NOMO-1 treated with DMSO at 0.1 percent for 48 hours (cell line): ENCODE measurements around the gene STK26.
"Not testable (repeated sequence)": the region's sequence is repeated elsewhere in the genome, so short reads cannot be mapped to it uniquely, and the experiment has no call there.

ENCODE experiments used
- DNase-seq: peaks from one replicate; lab custom pipeline; 2025; ENCODE audit not compliant: unreplicated experiment; lab: John Stamatoyannopoulos, UW

The STK26 gene

DNA sequence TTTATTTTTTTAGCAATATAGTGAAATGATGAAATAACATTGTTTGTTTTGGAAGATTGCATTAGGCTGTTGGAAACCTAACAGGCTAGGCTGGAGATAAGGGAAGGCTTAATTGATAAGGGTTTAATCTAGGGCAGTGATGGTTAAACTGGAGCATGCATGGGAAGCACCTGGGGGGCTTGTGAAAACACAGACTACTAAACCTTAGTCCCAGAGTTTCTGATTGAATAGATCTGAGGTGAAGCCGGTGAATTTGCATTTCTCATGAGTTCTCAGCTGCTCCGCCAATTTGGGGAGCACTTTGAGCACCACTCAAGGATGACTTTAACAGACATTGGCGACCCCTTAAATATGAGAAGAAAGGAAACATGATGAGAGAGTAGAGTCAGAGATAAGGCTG, 11.5 kb downstream of the STK26 start:
- no peak for DNase-seq

DNA sequence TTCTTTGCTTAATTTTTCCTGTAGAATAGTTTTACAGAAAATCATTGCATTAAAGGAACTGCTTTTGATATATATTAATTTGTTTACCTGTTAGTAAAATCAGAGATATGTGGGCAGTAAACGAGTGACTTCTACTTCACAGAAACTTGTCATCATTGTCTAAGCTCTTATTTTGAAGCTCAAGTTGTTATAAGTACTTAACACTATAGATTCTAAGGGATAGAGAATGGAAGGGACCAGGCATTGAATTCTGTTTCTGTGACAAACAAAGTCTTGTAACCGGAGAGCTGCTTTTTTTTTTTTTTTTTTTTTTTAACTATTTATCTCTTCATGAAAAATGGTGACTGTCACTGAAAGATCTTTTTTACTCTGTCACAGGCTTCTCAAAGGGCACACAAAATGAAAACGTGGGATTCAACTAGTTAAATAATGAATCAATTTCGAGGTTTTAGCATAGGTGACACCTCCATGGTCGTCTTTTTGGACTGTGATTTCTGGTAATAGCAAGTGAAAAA, 14.4 kb downstream of the STK26 start:
- DNase-seq: no peak

- no peak for DNase-seq
These were observed 17.0 kb downstream of the STK26 start for GRCh38 chrX:132040066-132040465.

- DNase-seq: no peak
These were observed 17.9 kb downstream of the STK26 start for GRCh38 chrX:132041015-132041414.

DNA sequence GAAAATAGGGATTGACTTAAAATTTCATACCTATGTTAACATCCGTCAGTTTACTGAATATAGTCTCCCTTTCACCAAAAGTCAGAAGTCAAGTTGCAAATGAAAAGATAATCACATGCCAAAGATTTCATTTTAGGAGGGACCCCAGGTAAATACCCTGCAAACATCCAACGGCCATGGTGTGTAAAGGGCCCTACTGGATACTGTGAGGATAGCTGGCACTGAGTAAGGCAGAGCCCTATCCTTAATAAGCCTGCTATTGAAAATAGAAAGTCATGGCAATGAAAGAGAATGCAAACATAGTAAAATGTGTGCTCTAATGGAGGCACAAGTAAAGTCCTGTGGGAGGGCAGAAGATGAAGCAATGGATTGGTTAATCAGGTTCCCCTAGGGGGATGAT, 20.9 kb downstream of the STK26 start:
- DNase-seq: no peak

DNA sequence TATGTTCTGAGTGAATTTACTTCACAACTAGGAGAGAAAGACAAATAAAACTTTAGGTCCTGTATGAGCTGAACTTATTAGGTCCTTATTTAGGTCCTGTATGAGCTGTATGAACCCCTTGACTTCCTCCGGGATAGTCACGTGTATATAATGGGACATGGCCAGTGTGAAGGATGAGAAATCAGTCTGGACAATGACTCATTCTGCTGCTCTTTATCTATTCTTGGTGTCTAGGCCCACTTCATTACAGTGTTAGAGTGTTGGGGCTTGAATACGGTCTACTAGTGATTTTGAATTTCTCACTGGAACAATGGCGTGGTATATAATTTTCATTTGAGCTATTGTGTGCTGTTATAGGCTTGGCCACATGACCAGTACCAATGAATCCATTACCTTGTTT, 21.9 kb downstream of the STK26 start:
- no peak for DNase-seq

DNA sequence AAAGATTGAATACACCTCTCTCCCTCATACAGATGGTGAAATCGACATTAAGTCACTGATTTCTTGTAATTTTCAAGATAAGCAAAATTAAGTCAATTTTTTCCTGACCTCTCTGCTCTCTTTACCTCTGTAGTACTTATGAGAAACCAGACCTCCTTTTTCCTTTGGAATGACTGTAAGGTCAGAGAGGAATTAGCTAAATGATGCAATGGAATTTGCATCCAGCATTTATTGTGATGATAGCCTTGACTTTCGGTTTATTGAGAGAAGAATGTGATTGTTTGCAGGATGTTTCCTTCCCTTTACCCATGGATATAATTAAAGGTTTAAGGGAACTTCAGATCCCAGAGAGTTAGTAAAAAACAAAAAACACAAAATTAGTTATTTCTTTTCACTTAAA, 22.4 kb downstream of the STK26 start:
- DNase-seq: no peak

DNA sequence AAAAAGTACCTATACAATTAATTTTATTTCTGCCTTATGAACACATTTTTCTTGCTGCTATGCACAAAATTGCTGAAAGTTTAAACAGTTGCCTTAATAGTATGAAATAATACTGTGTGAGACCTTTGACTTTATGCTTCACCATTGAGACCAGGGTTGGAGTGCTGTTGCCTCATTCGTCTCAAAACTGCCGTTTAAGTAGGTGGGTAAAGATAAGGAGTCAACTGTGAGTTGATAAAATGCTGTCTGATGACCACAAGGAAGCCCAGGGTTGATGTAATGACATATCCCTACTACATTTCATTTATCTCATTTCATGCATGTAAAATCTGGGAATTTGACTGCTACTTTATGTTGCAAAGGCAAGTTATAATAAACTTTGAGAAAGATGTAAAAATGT, 23.4 kb downstream of the STK26 start:
- no peak for DNase-seq

- not testable (repeated sequence) for DNase-seq
These were observed 28.7 kb downstream of the STK26 start for GRCh38 chrX:132051778-132052177.

DNA sequence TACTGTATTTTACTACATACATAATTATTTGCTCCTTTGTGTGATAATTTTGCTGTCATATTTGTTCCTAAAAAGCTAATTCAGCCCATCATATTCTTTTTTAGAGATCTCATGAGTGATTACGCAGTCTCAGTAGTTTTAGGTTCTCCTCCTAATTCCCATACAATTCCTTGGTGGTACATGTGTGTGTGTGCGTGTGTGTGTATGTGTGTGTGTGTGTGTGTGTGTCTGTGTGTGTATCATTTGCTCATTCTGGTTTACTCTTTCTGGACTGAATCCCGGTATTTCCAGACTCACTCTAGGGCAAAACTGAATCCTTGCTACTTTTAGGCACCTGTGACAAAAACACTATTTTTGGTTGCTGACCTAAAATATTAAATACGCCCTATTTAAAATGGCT, 34.9 kb downstream of the STK26 start:
- no peak for DNase-seq

GRCh38 chrX:132058975-132059374, 35.9 kb downstream of the STK26 start:
- no peak for DNase-seq

- DNase-seq: no peak
These were observed 37.0 kb downstream of the STK26 start for GRCh38 chrX:132059973-132060540.

- DNase-seq: no peak
These were observed 40.2 kb downstream of the STK26 start for GRCh38 chrX:132063334-132063733.

GRCh38 chrX:132063862-132064261, 40.8 kb downstream of the STK26 start:
- no peak for DNase-seq

DNA sequence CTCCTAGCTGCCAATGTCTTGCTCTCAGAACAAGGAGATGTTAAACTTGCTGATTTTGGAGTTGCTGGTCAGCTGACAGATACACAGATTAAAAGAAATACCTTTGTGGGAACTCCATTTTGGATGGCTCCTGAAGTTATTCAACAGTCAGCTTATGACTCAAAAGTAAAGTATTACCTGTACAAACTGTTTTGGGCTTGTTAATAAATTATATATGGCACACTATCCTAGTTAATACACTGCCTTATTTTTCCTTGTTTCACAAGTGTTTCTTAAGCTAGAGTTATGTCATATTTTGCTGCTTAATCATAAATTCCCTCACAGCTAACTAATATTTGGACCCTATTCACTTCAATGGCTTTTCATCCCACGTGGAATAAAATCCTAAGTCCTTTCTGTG, 45.3 kb downstream of the STK26 start:
- no peak for DNase-seq

DNA sequence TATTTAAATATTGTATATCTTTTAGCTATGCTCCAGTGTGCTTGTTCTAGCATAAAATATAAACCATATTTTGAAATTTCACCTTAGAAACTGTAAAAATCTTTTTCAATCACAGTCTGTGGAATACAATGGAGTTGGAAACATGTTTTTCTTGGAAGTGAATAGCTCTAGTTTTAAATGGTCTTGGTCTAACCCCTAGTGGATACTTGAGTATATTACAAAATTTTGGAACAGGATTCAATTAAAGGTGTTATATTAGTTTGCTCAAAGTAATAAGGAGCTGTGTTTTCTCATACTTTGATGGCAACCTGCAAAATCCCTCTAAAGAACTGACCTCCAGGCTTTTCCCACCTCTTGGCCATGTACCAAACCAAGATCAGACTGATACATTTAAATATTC, 48.2 kb downstream of the STK26 start:
- peak; percentile 11 for DNase-seq

DNA sequence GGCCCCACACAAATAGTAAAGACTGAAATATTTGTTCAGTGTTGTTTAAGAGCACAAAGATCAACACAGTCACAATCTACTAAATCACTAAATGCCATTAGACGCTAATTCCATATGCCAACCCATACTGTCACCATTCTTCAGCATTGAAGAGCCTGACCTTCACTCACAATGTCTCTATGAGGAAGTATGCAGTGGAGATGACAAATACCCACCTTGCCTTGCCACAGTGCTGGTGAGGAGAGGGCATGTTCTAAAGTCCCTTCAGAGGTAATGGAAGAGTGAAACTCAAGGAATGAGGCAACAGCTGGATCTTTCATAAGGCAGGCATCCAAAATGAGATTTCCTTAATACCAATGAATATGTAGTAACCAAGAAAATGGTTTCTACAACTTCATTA, 54.3 kb downstream of the STK26 start:
- DNase-seq: no peak

- DNase-seq: no peak
These were observed 54.8 kb downstream of the STK26 start for GRCh38 chrX:132077912-132078311.

- DNase-seq: no peak
These were observed 62.7 kb downstream of the STK26 start for GRCh38 chrX:132085786-132086185.

DNA sequence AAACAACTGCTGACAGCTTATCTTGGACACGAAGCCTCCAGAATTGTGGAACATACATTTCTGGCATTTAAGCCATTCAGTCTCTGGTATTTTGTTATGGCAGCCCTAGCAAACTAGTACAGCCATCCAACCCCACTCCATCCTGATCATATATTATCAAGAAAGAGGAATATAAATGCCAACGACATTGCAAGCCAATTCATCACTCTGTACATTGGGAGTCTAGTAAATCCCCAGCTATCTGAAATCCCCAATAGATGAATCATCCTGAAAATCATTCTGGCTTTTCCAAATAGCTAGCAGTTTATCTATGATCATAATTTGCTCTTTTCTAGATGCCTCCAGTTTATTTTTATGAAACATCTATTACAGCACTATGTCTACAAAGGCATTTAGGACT, 63.6 kb downstream of the STK26 start:
- DNase-seq: no peak

GRCh38 chrX:132088864-132089263, 65.8 kb downstream of the STK26 start:
- DNase-seq: peak; percentile 77

DNA sequence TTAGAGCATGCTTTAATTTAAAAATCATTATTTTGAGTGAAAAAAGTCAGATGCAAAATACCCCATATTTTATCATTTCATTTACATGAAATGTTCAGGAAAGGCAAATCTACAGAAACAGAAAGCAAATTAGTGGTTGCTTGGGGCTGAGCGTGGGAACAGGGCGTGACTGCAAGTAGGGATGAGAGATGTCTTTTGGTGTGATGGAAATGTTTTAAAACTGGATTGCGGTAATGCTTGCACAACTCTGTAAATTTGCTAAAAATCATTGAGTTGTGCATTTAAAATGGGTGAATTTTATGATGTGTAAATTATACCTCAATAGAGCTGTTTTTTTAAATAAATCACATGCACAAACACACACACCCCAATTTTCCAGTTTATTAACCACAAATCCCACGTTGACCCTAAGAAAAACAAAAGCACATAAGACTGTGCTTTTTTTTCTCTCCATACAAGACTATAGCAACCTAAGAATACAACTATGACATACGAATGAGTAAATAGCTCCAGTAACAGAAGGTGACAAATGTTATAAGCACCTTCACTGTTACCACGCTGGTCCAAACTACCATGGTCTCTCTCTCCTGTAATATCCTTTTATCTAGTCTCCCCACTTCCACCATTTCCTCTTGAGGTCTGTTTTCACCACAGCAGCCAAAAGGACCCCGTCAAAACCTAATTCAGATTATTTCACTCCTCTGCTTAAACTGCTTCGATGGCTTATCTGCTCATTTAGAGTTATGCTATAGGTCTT, 67.5 kb downstream of the STK26 start:
- DNase-seq: peak; percentile 71
